ENCODE measurements around the gene MIR17HG.
"Not testable (repeated sequence)": the region's sequence is repeated elsewhere in the genome, so short reads cannot be mapped to it uniquely, and the experiment has no call there.

MIR17HG gene

DNA sequence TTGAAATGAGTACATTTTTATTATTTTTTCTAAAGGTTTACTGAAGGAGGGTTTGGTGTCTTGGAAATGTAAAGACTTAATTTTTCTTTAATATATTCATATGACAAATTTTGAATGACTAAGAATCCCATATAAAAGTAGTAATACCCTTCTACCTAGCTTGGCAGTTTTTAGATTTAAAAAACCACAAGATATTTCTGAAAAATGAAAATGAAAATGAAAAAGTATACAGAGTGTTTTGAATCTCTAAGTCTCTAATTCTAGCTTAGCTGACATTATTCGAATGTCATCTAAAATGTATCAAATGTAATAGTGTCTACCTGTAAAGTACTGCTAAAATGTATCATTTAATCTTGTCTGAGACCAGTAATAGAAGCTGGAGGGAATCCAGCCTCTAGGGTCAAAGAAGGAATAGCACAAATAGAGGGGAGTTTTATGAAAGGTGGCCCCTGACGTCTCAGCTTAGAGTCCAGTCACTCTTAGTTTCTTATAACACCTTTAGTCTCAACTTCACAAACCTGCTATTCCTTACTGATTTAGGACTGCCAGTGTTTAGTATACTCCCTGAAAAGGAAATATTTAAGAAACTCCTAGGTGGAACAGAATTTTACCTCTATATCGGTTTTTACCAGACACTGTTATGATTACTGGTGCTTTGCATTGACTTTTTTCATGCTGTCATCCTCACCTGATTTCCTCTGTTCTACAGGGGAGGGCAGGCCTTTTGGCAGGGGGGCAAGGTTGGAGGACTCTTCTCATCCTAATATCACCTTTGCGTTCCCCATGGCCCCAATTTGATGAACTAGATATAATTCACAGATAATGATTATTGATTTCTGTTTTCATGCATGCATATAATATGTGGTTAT, 16.2 kb upstream of the MIR17HG start:
- in situ Hi-C loops (cut with HindIII; ENCODE audit: low pct_ligation_motif_present, low pct_unique_long_range_greater_than_20kb, low sequenced_read_pairs): no loop called here
- no peak for DNase-seq

DNA sequence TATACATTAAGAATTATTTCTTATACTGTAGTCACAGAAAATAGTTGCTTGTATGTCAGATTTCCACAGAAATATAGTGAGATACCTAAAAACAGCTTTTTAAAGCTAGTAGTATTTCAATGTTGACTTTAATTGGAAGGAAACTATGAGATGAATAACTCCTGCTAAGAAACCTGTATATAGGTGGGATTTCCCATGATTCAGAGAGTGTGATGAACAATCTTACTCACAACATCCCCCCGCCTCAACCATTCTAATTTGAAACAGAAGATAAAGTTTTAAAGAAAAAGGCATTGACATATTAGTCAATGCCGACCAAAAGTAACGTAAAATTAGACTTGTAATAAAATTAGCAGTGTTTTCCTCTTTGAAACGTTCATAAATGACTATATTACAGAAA, 1.4 kb upstream of the MIR17HG start:
- no peak for DNase-seq
- in situ Hi-C loops (cut with HindIII; ENCODE audit: low pct_ligation_motif_present, low pct_unique_long_range_greater_than_20kb, low sequenced_read_pairs): no loop called here

DNA sequence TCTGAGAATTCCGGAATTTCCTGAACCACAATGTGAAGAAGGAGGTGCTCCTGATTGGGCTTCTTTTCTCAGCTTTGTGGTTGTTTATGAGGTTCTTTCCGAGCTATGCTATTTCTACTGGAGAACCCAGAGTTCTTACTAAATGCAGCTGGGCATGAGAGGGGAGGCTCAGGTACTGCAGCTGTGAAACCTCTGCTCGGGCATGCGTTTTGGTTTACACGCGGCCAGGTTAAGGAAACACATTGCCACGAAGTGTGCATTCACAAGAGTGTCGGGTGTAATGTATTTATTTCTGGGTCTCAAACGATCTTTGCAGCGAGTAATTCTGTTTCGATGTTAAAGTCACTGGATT, 661 bp upstream of the MIR17HG start:
- DNase-seq: no peak
- in situ Hi-C loops (cut with HindIII; ENCODE audit: low pct_ligation_motif_present, low pct_unique_long_range_greater_than_20kb, low sequenced_read_pairs): no loop called here

DNA sequence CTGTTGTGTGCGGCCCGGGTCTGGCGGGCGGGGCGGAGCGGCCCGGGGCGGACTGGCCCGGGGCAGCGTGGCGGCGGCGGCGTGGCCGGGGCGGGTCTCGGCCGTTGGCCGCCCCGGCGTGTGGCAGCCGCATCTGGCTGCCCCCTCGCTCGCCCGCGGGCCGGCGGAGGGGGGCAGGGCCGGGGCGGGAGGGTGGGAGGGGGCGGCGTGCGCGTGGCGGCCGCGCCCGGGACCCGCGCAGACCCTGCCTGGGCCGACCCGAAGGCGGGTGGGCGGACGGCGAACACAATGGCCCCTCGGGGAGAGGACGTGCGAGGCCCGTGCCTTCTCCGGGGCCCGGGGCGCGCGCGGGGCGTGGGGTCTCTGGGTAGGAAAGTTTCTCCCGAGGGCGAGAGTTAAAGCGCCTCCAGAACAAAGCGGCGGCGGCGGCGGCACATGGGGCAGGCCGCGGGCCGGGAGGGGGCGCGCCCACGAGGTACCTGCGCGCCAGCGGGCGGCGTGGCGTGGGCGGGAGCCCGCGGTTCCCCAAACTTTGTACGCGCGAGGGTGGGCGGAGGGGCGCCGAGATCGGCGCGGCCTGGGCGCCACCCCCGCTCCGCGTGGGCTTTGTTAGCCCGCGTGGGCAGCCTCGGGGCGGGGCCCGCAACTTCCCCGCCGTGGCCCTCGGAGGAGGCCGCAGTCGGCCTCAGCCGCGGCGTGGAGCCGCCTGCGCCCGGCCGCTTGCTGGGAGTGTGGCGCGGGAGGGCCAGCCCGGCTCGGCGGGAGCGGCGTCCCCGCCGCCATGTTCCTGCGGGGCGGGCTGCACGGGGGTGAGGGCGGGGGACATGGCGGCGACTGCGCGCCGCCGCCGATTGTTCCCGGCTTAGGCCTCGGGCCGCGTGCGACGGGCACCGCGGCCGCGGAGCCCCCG, 764 bp downstream of the MIR17HG start:
- peak; percentile 27 for DNase-seq
- in situ Hi-C loops (cut with HindIII; ENCODE audit: low pct_ligation_motif_present, low pct_unique_long_range_greater_than_20kb, low sequenced_read_pairs): no loop called here

DNA sequence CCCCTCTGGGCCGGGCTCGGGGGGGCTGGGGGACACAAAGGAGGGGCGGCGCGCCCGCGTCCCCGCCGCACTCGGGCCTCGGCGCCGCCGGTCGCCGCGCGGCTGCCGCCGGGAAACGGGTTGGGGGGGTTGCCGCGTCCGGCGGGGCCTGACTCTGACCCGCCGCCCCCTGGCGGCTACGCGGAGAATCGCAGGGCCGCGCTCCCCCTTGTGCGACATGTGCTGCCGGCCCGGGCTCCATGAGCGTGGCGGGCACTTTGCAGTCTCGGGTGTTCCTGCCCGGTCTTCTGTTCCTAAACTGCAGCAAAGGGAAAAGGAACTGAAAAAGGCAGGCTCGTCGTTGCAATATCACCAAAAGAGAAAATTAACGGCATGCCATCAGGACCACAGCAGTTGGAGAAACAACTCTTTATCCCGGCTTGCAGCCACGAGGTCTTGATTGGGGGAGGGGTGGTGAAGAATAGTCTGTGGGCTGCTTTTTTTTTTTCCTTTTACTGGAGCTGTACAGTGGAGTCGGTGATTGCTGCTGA, 1.5 kb downstream of the MIR17HG start:
- DNase-seq: peak; percentile 84
- in situ Hi-C loops (cut with HindIII; ENCODE audit: low pct_ligation_motif_present, low pct_unique_long_range_greater_than_20kb, low sequenced_read_pairs): no loop called here

DNA sequence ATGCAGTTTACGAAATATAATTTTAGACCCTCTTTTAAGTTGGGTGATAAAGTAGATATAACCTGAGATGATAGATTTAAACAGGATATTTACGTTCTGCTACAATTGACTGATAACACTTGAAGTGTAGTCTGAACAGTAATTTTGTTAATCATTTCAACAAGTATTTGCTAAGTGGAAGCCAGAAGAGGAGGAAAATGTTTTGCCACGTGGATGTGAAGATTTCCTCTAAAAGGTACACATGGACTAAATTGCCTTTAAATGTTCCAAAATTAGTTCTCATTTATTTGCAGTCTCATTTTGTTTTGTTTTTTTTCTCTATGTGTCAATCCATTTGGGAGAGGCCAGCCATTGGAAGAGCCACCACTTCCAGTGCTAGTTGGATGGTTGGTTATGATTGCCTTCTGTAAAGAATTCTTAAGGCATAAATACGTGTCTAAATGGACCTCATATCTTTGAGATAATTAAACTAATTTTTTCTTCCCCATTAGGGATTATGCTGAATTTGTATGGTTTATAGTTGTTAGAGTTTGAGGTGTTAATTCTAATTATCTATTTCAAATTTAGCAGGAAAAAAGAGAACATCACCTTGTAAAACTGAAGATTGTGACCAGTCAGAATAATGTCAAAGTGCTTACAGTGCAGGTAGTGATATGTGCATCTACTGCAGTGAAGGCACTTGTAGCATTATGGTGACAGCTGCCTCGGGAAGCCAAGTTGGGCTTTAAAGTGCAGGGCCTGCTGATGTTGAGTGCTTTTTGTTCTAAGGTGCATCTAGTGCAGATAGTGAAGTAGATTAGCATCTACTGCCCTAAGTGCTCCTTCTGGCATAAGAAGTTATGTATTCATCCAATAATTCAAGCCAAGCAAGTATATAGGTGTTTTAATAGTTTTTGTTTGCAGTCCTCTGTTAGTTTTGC, 2.8 kb downstream of the MIR17HG start:
- in situ Hi-C loops (cut with HindIII; ENCODE audit: low pct_ligation_motif_present, low pct_unique_long_range_greater_than_20kb, low sequenced_read_pairs): no loop called here
- no peak for DNase-seq

DNA sequence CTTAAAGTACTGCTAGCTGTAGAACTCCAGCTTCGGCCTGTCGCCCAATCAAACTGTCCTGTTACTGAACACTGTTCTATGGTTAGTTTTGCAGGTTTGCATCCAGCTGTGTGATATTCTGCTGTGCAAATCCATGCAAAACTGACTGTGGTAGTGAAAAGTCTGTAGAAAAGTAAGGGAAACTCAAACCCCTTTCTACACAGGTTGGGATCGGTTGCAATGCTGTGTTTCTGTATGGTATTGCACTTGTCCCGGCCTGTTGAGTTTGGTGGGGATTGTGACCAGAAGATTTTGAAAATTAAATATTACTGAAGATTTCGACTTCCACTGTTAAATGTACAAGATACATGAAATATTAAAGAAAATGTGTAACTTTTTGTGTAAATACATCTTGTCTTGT, 3.6 kb downstream of the MIR17HG start:
- DNase-seq: no peak
- in situ Hi-C loops (cut with HindIII; ENCODE audit: low pct_ligation_motif_present, low pct_unique_long_range_greater_than_20kb, low sequenced_read_pairs): no loop called here

DNA sequence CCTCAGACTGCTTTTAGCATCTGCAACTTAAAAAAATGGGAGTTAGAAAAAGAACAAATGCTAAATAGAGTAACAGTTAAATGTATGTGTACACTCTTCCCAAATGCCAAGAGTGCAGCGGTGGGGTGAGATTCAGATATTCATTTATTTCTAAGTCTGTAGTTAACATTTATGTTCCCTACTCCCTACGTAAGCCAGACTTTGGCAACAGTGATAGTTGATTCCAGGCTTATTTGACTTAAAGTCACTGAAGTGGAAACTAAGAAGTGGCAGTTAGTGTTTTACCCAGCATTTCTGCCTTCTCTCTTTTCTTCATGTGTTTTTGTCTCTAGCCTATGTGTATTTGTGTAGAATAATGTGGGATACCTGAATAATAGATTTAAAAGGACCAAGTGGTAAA, 4.5 kb downstream of the MIR17HG start:
- no peak for DNase-seq
- in situ Hi-C loops (cut with HindIII; ENCODE audit: low pct_ligation_motif_present, low pct_unique_long_range_greater_than_20kb, low sequenced_read_pairs): no loop called here

DNA sequence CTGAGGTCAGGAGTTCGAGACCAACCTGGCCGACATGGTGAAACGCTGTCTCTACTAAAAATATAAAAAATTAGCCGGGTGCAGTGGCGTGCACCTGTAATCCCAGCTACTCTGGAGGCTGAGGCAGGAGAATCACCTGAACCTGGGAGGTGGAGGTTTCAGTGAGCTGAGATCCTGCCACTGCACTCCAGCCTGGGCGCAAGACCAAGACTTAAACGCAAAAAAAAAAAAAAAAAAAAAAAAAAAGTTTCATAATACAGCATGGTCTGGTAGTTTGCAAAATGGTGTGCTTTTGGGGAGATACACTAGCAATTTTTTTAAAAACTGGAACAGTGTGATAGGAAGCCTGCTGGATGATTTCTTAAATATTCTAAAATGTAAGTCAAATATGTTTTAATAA, 5.4 kb downstream of the MIR17HG start:
- in situ Hi-C loops (cut with HindIII; ENCODE audit: low pct_ligation_motif_present, low pct_unique_long_range_greater_than_20kb, low sequenced_read_pairs); DNase-seq: not testable (repeated sequence)

DNA sequence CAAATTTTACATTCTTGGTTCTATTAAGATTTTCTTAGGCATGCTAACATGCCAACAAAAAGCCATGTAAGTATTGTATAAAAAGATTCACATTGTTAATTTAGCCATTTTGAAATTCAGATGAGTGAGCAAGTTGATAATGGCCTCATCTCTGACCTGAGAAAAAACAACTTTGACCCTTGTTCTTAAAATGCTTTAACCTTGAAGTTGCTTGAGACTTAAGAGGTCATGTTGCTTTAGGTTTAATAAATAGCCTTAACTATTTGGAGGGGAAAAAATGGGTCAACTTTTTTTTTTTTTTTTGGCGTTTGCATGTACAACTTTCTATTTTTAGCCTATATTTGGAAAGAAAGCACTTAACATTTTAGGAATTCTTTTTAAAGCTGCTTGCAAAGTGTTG, 6.0 kb downstream of the MIR17HG start:
- DNase-seq: no peak
- in situ Hi-C loops (cut with HindIII; ENCODE audit: low pct_ligation_motif_present, low pct_unique_long_range_greater_than_20kb, low sequenced_read_pairs): no loop called here

DNA sequence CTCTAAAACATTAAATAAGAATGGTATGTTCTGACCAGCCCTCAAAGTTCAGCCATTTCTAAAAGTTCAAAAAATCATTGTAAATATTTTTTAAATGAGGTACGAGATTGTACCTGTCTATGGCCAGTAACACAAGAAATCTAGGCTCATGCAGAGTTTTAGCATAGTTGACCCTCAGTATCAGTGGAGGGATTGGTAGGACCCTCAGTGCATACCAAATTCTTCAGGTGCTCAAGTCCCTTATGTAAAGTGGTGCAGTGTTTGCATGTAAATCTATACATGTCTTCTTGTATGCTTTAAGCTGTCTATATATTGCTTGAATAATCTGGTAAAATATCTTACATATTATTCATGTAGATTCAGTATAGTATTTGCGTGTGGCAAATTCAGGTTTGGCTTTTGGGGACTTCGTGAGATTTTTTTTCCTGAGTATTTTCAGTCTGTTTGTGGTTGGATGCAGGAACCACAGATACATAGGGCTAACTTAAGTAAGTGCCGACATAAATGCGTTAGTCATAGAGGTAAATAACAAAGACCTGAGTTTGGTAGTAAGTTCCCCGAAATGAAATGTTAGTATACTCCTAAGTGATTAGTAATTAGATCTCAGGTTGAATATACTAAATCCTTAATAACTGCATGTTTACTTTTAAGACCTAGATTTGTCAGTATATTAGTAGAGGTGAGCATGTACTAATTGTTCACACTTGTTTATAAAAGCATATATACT, 7.8 kb downstream of the MIR17HG start:
- in situ Hi-C loops (cut with HindIII; ENCODE audit: low pct_ligation_motif_present, low pct_unique_long_range_greater_than_20kb, low sequenced_read_pairs): no loop called here
- no peak for DNase-seq

DNA sequence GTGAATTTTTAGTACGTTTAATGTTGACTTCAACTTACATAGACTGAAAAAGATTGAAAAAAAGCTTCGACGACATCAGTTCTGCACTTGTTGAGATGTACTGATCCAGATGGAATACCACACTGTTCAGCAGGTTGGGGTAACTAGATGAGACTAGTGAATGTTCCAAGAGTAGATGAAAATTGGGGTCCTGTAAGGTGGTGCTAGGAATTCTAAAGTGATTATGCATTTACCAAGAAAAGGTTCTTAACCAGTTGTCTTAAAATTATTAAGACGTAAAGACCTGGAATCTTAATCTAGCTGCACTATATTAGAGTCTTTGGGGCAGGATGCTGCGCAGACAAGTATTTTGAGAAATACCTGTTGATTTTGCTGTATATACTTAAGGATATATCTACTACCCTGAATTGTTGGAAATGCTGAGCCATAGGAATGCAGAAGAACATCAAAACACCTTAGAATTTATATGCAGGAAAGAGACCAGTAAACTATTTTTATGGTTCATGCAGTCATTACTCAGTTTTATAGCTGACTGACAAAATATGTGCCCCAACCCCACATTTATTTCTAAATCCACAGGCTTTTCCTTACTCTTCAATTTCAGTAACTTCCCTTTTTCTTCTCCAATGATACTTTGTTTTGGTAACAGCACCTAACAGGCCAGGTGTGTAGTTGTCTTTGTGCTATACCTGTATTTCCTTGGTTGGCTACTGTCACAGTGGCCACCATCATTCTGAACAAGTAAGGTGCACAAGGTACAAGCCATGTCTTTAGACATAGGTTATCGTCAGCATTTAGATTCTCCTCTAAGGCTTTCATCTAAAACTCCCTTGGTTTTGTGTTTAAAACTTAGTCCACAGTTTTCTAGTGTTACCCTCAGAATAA, 8.6 kb downstream of the MIR17HG start:
- in situ Hi-C loops (cut with HindIII; ENCODE audit: low pct_ligation_motif_present, low pct_unique_long_range_greater_than_20kb, low sequenced_read_pairs): no loop called here

DNA sequence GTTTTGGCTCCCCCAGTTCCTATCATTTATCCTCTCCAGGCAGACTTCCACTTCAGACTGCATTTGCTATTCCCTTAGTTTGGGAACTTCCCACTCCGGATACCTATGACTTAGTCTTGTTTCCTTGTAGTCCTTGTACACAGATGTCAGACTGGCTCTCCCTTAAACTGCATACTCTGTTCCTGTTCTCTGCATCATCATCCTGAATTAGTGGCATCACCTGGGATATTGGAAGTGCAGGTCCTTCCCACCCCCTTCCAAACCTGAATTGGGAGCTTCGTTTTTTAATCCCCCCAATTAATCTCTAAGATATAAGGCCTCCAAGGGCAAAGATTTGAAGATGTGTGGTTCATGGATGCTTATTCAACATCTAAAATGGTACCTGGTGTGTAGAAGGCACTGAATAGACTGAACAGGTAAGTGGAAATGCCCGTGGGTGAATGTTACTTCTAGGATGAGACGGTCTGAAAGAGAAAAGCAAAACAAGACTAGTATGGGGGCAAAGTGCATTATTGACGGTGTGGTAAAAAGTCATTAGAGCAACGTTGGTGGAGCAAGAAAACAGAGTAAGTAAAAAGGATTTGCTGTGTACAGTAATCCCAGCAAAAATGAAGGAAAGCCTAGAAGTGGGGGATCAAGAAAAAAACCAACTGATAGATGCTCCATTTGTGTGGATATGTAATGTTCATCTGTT, 9.6 kb downstream of the MIR17HG start:
- no peak for DNase-seq
- in situ Hi-C loops (cut with HindIII; ENCODE audit: low pct_ligation_motif_present, low pct_unique_long_range_greater_than_20kb, low sequenced_read_pairs): no loop called here

More for the DNA sequence above, 8.6 kb downstream of the MIR17HG start:
- no peak for DNase-seq

DNA sequence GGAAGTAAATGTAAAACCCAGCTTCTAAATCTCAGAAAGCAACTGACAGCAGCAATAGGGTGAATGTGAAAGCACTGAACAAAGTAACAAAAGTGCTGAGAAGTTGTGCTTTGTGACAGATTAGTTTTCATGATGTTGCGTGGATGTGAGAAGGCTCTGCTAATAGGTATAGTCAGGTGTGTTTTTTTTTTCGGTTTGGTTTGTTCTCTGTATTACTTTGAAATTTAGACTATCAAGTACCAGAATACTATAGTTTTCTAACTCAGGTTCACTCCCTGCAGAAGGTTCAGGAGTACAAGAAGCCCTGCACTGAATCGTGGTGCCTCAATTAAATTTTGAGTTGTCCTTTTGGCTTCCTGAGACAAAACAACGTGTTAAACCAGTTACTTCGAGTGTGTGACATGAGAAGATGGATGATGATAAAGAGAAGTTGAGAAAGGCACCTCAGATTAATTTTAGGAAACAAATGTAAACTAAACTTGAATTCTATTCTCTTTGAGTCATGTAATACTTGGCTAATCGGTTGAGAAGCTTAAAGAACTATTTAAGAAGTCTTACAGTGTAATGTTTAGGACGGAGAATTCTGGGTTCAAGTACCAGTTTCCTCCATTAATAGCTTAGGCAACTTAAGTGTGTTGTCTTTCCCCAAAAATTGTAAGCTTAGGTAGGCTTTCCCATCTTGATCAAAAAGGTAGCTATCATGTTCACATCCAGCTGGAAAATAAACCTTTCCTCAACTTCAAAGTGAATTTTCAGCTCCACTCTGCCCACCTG, 10.3 kb downstream of the MIR17HG start:
- in situ Hi-C loops (cut with HindIII; ENCODE audit: low pct_ligation_motif_present, low pct_unique_long_range_greater_than_20kb, low sequenced_read_pairs): no loop called here
- no peak for DNase-seq

DNA sequence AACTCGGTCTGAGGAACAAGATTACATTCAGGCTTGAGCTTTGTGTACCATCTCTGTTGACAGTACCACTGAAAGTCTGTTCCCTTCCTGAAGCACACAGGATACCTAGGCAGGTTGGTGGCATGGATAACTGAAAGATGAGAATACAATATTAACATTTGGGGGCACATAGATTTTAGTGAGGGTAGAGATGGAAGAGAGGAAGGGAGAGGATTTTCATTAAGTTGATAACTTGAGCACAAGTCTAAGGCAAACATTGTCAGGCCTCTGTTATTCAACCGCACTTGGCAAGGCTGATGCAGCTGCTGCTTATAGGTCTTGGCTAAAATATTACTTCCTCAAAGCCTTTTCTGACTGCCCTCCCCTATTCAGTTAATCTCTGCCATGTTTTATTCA, 10.9 kb downstream of the MIR17HG start:
- DNase-seq: no peak
- in situ Hi-C loops (cut with HindIII; ENCODE audit: low pct_ligation_motif_present, low pct_unique_long_range_greater_than_20kb, low sequenced_read_pairs): no loop called here

DNA sequence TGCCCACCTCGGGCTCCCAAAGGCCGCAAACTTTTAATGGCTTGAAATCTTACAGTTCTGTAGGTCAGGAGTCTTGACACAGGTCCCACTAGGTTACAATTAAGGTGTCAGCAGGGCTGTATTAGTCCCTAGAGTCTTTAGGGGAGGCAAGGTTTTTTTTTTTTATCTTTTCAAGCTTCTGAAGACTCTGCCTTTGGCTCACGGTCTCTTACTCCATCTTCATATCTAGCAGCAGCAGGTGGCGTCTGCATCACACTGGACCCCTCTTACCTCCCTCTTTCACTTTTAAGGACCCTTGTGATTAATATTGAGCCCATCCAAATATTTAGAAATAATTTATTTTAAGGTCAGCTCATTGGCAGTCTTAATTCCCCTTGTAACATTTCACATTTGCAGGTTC, 11.6 kb downstream of the MIR17HG start:
- DNase-seq: no peak
- in situ Hi-C loops (cut with HindIII; ENCODE audit: low pct_ligation_motif_present, low pct_unique_long_range_greater_than_20kb, low sequenced_read_pairs): no loop called here
